ENCODE measurements around the gene GRAMD2A. TPM values are rescaled to one million over a fixed set of nuclear protein-coding genes. Genes with fewer than 3 reads are reported as not detected.

Gene GRAMD2A
- total RNA-seq, 1 donor from 2014 or later = 0.32 TPM

- Mint-ChIP-seq H3K27me3 (ENCODE audit: low read depth) (no peaks in the 10 kb centered on the region), H3K4me1 (ENCODE audit: low read depth) (peaks cover 33% of the 10 kb centered on the region), H3K27ac (ENCODE audit: unreplicated experiment) (peak overlapping the region; percentile 97), H3K9me3 (ENCODE audit: low read depth) (no peaks in the 10 kb centered on the region), H3K36me3 (ENCODE audit: low read depth) (peaks cover 15% of the 10 kb centered on the region), H3K4me3 (ENCODE audit: unreplicated experiment) (peak overlapping the region; percentile 66)
- no peak for DNase-seq (ENCODE audit: low spot score)
- TF ChIP-seq CTCF (IDR thresholded peaks at IDR 0.05) = no peak
Measured at GRCh38 chr15:72237029-72237852, 39.7 kb upstream of the GRAMD2A start.

GRCh38 chr15:72236381-72237003 is 38.9 kb upstream of the GRAMD2A start:
- H3K4me1 Mint-ChIP-seq (ENCODE audit: low read depth) = peaks cover 40% of the 10 kb centered on the region
- peak overlapping the region; percentile 97 for H3K27ac Mint-ChIP-seq (ENCODE audit: unreplicated experiment)
- H3K9me3 Mint-ChIP-seq (ENCODE audit: low read depth) = no peaks in the 10 kb centered on the region
- TF ChIP-seq CTCF (IDR thresholded peaks at IDR 0.05) = no peak
- H3K27me3 Mint-ChIP-seq (ENCODE audit: low read depth) = no peaks in the 10 kb centered on the region
- peak overlapping the region; percentile 66 for H3K4me3 Mint-ChIP-seq (ENCODE audit: unreplicated experiment)
- no peak for DNase-seq (ENCODE audit: low spot score)
- peaks cover 8% of the 10 kb centered on the region for H3K36me3 Mint-ChIP-seq (ENCODE audit: low read depth)

- no peak for DNase-seq (ENCODE audit: low spot score)
- no peak for TF ChIP-seq CTCF (IDR thresholded peaks at IDR 0.05)
- no peaks in the 10 kb centered on the region for H3K27me3 Mint-ChIP-seq (ENCODE audit: low read depth)
- no peak overlapping the region for H3K4me3 Mint-ChIP-seq (ENCODE audit: unreplicated experiment)
- H3K4me1 Mint-ChIP-seq (ENCODE audit: low read depth) = peaks cover 41% of the 10 kb centered on the region
- H3K36me3 Mint-ChIP-seq (ENCODE audit: low read depth) = peaks cover 3% of the 10 kb centered on the region
- no peaks in the 10 kb centered on the region for H3K9me3 Mint-ChIP-seq (ENCODE audit: low read depth)
- no peak overlapping the region for H3K27ac Mint-ChIP-seq (ENCODE audit: unreplicated experiment)
Measured at GRCh38 chr15:72235298-72235697, 37.7 kb upstream of the GRAMD2A start.

GRCh38 chr15:72233769-72234168 is 36.2 kb upstream of the GRAMD2A start:
- no peak overlapping the region for H3K4me3 Mint-ChIP-seq (ENCODE audit: unreplicated experiment)
- DNase-seq (ENCODE audit: low spot score) = no peak
- H3K9me3 Mint-ChIP-seq (ENCODE audit: low read depth) = no peaks in the 10 kb centered on the region
- H3K4me1 Mint-ChIP-seq (ENCODE audit: low read depth) = peaks cover 47% of the 10 kb centered on the region
- no peaks in the 10 kb centered on the region for H3K27me3 Mint-ChIP-seq (ENCODE audit: low read depth)
- peaks cover 3% of the 10 kb centered on the region for H3K36me3 Mint-ChIP-seq (ENCODE audit: low read depth)
- TF ChIP-seq CTCF (IDR thresholded peaks at IDR 0.05) = no peak
- peak overlapping the region; percentile 47 for H3K27ac Mint-ChIP-seq (ENCODE audit: unreplicated experiment)

- Mint-ChIP-seq H3K27me3 (ENCODE audit: low read depth) (no peaks in the 10 kb centered on the region), H3K4me1 (ENCODE audit: low read depth) (peaks cover 48% of the 10 kb centered on the region), H3K36me3 (ENCODE audit: low read depth) (peaks cover 3% of the 10 kb centered on the region), H3K9me3 (ENCODE audit: low read depth) (no peaks in the 10 kb centered on the region), H3K27ac (ENCODE audit: unreplicated experiment) (peak overlapping the region; percentile 98), H3K4me3 (ENCODE audit: unreplicated experiment) (peak overlapping the region; percentile 97)
- TF ChIP-seq CTCF (IDR thresholded peaks at IDR 0.05) = no peak
- DNase-seq (ENCODE audit: low spot score) = no peak
Measured at GRCh38 chr15:72231833-72232478, 34.4 kb upstream of the GRAMD2A start.

Data from chondrocyte (in vitro differentiated cells).